Liver (tissue), 9 donors: Measurements from ENCODE around the gene ATP6V1F. TPM values are rescaled to one million over a fixed set of nuclear protein-coding genes. Genes with fewer than 3 reads are reported as not detected.

ENCODE experiments used
- DNase-seq: peaks from one replicate; pipeline ENCODE4 v3.0.0-alpha.2; 2017; ENCODE audit warnings: low spot score
- H3K27ac ChIP-seq, 2 donors: one replicate each; pipeline ENCODE4 v1.7.0; 2013; ENCODE audit warnings: inconsistent platforms in 2 of 2, low read length in 2 of 2, control low read depth in 1 of 2, low read depth in 1 of 2, mild to moderate bottlenecking in 1 of 2
- H3K27me3 ChIP-seq, 4 donors: one replicate each; pipeline versions ENCODE4 v1.6.1 to v1.7.0; 2013; ENCODE audit warnings: low read length in 3 of 4, inconsistent platforms in 1 of 4, mild to moderate bottlenecking in 1 of 4, moderate library complexity in 1 of 4; ENCODE audit not compliant: control insufficient read depth in 4 of 4, insufficient read depth in 4 of 4
- H3K36me3 ChIP-seq, 4 donors: one replicate each; pipeline versions ENCODE4 v1.6.1 to v1.7.0; 2013; ENCODE audit warnings: low read length in 3 of 4, mild to moderate bottlenecking in 3 of 4, low read depth in 1 of 4, moderate library complexity in 1 of 4; ENCODE audit not compliant: control insufficient read depth in 4 of 4, insufficient read depth in 3 of 4
- H3K4me1 ChIP-seq, 4 donors: one replicate each; pipeline versions ENCODE4 v1.6.1 to v1.7.0; 2013; ENCODE audit warnings: low read length in 3 of 4, mild to moderate bottlenecking in 3 of 4, moderate library complexity in 1 of 4; ENCODE audit not compliant: control insufficient read depth in 4 of 4, insufficient read depth in 4 of 4
- H3K4me3 ChIP-seq, 3 donors: one replicate each; pipeline versions ENCODE4 v1.6.1 to v1.7.0; 2013; ENCODE audit warnings: low read length in 3 of 3, control low read depth in 1 of 3, low read depth in 1 of 3, mild to moderate bottlenecking in 1 of 3
- H3K9ac ChIP-seq, 2 donors: one replicate each; pipeline ENCODE4 v1.7.0; 2013; ENCODE audit warnings: low read length in 2 of 2, mild to moderate bottlenecking in 2 of 2, moderate library complexity in 2 of 2, control low read depth in 1 of 2, low read depth in 1 of 2
- H3K9me3 ChIP-seq, 4 donors: one replicate each; pipeline versions ENCODE4 v1.6.1 to v1.7.0; 2013; ENCODE audit warnings: low read length in 3 of 4; ENCODE audit not compliant: control insufficient read depth in 4 of 4
- EGR1 ChIP-seq, 2 donors: IDR thresholded peaks; 2 replicates each; pipeline ENCODE4 v1.6.1; 2016 to 2018; ENCODE audit warnings: antibody characterized with exemption in 2 of 2, low read depth in 2 of 2
- FOXA1 ChIP-seq: IDR thresholded peaks from 2 replicates; pipeline ENCODE4 v1.6.1; 2016; ENCODE audit warnings: antibody characterized with exemption
- FOXA2 ChIP-seq: IDR thresholded peaks from 2 replicates; pipeline ENCODE4 v1.6.1; 2016; ENCODE audit warnings: antibody characterized with exemption
- HNF4A ChIP-seq, 2 donors: conservative IDR thresholded peaks; 2 replicates each; pipeline ENCODE4 v1.6.1; 2016; ENCODE audit warnings: antibody characterized with exemption in 2 of 2, mild to moderate bottlenecking in 2 of 2
- HNF4G ChIP-seq: IDR thresholded peaks from 2 replicates; pipeline ENCODE4 v1.6.1; 2016; ENCODE audit warnings: antibody characterized with exemption
- JUND ChIP-seq, 2 donors: IDR thresholded peaks; 2 replicates each; pipeline ENCODE4 v1.6.1; 2016; ENCODE audit warnings: antibody characterized with exemption in 2 of 2
- NR2F2 ChIP-seq: IDR thresholded peaks from 2 replicates; pipeline ENCODE4 v1.6.1; 2016; ENCODE audit warnings: antibody characterized with exemption
- RAD21 ChIP-seq, 2 donors: IDR thresholded peaks; 2 replicates each; pipeline ENCODE4 v1.6.1; 2016; ENCODE audit warnings: antibody characterized with exemption in 2 of 2, mild to moderate bottlenecking in 2 of 2
- RXRA ChIP-seq, 2 donors: IDR thresholded peaks; 2 replicates each; pipeline ENCODE4 v1.6.1; 2017 to 2018; ENCODE audit warnings: antibody characterized with exemption in 2 of 2, mild to moderate bottlenecking in 1 of 2
- SP1 ChIP-seq: IDR thresholded peaks from 2 replicates; pipeline ENCODE4 v1.6.1; 2018; ENCODE audit warnings: antibody characterized with exemption, mild to moderate bottlenecking
- TAF1 ChIP-seq: conservative IDR thresholded peaks from 2 replicates; pipeline ENCODE4 v1.6.1; 2016; ENCODE audit warnings: antibody characterized with exemption, mild to moderate bottlenecking
- YY1 ChIP-seq: IDR thresholded peaks from 2 replicates; pipeline ENCODE4 v1.6.1; 2016; ENCODE audit warnings: antibody characterized with exemption, mild to moderate bottlenecking
- WGBS: extraction: QIAGEN DNeasy Blood & Tissue Kit; methylation state at CpG from one replicate; pipeline ENCODE4 v1.1.7; 2013; 5-methylcytosine and 5-hydroxymethylcytosine counted together
- polyA plus RNA-seq, 2 donors: library from polyadenylated mRNA; stranded (reverse) in 1 of 2; unstranded in 1 of 2; fragments of 200-250 nt in 1 of 2; fragments of >200 nt in 1 of 2; fragmentation: Nextera tagmentation in 1 of 2; extraction: Ambion mirVana in 1 of 2; gene quantifications; one replicate each; pipeline versions ENCODE4 v1.2.1 to v1.2.3, GENCODE V29; 2013 to 2015
- total RNA-seq, 2 donors: library from RNA; depleted of rRNA; stranded (reverse); fragments of >200 nt; gene quantifications; one replicate each; pipeline ENCODE4 v1.2.3, GENCODE V29; 2014
- TF ChIP-seq, protein P1 (sequence below): IDR thresholded peaks from 2 replicates; pipeline ENCODE4 v1.6.1; 2016; ENCODE audit warnings: antibody characterized with exemption, mild to moderate bottlenecking
- TF ChIP-seq, protein P2 (sequence below): IDR thresholded peaks from 2 replicates; pipeline ENCODE4 v1.6.1; 2016; ENCODE audit warnings: antibody characterized with exemption
- TF ChIP-seq, protein P3 (sequence below): IDR thresholded peaks from 2 replicates; pipeline ENCODE4 v1.6.1; 2016; ENCODE audit warnings: antibody characterized with exemption
- TF ChIP-seq, protein P4 (sequence below): IDR thresholded peaks from 2 replicates; pipeline ENCODE4 v1.6.1; 2016; ENCODE audit warnings: antibody characterized with exemption
- TF ChIP-seq, protein P5 (sequence below): fragments of 150-350 bp; IDR thresholded peaks from 2 replicates; pipeline ENCODE4 v1.5.1; 2017; ENCODE audit warnings: improper control_type of control experiment, low read depth, low read length; ENCODE audit not compliant: missing input control
- donor health status: healthy.
- donor health status: healthy.
- donor health status: healthy.
- donor health status: healthy.
- donor health status: healthy.

The ATP6V1F gene
- total and polyA plus RNA-seq, 4 donors: 23.1 to 111 (median 47.1) TPM

DNA sequence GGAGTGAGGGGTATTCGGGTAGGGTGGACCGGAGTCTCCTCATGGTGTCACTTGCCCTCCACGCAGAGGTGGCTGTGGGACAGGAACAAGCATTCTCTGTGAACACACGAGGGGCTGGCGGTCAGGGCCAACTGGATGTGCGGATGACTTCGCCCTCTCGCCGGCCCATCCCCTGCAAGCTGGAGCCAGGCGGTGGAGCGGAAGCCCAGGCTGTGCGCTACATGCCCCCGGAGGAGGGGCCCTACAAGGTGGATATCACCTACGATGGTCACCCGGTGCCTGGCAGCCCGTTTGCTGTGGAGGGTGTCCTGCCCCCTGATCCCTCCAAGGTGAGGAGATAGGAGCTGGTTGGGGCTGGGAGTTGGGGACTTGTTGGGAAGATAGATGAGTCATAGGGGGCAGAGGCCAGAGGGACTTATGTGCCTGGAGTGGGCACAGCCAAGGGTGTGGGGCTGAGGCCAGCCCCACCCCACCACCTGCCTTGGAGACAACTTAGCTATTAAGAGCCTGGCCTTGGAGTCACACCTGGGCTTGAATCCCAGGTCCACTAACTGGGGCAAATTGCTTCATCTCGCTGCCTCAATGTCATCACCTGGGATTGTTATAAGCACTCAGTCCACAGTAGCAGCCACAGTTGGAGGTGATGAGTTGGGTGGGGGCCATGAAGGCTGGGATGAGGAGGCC, 18.6 kb upstream of the ATP6V1F start (continued):
- TF ChIP-seq, protein P1, sequence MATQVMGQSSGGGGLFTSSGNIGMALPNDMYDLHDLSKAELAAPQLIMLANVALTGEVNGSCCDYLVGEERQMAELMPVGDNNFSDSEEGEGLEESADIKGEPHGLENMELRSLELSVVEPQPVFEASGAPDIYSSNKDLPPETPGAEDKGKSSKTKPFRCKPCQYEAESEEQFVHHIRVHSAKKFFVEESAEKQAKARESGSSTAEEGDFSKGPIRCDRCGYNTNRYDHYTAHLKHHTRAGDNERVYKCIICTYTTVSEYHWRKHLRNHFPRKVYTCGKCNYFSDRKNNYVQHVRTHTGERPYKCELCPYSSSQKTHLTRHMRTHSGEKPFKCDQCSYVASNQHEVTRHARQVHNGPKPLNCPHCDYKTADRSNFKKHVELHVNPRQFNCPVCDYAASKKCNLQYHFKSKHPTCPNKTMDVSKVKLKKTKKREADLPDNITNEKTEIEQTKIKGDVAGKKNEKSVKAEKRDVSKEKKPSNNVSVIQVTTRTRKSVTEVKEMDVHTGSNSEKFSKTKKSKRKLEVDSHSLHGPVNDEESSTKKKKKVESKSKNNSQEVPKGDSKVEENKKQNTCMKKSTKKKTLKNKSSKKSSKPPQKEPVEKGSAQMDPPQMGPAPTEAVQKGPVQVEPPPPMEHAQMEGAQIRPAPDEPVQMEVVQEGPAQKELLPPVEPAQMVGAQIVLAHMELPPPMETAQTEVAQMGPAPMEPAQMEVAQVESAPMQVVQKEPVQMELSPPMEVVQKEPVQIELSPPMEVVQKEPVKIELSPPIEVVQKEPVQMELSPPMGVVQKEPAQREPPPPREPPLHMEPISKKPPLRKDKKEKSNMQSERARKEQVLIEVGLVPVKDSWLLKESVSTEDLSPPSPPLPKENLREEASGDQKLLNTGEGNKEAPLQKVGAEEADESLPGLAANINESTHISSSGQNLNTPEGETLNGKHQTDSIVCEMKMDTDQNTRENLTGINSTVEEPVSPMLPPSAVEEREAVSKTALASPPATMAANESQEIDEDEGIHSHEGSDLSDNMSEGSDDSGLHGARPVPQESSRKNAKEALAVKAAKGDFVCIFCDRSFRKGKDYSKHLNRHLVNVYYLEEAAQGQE: no peak
- no peak for TF ChIP-seq FOXA1
- no peak for TF ChIP-seq FOXA2
- no peak for TF ChIP-seq EGR1 (IDR thresholded peaks at IDR 0.05; ENCODE audit: low read depth in 2 of 2)

DNA sequence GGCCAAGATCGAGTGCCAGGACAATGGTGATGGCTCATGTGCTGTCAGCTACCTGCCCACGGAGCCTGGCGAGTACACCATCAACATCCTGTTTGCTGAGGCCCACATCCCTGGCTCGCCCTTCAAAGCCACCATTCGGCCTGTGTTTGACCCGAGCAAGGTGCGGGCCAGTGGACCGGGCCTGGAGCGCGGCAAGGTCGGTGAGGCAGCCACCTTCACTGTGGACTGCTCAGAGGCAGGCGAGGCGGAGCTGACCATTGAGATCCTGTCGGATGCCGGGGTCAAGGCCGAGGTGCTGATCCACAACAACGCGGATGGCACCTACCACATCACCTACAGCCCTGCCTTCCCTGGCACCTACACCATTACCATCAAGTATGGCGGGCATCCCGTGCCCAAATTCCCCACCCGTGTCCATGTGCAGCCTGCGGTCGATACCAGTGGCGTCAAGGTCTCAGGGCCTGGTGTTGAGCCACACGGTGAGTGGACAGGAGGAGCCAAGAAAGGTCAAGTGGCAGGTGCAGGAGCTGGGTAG, 17.8 kb upstream of the ATP6V1F start:
- H3K4me3 ChIP-seq: no peak overlapping the region
- no peaks in the 10 kb centered on the region for H3K36me3 ChIP-seq
- H3K9ac ChIP-seq: no peak overlapping the region
- H3K27me3 ChIP-seq: no peaks in the 10 kb centered on the region
- TF ChIP-seq RAD21 (IDR thresholded peaks at IDR 0.05): no peak
- TF ChIP-seq, protein P2, sequence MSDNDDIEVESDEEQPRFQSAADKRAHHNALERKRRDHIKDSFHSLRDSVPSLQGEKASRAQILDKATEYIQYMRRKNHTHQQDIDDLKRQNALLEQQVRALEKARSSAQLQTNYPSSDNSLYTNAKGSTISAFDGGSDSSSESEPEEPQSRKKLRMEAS: no peak
- no peak for TF ChIP-seq EGR1 (IDR thresholded peaks at IDR 0.05; ENCODE audit: low read depth in 2 of 2)
- no peak for TF ChIP-seq RXRA (IDR thresholded peaks at IDR 0.05)
- TF ChIP-seq FOXA1: no peak
- TF ChIP-seq TAF1: no peak
- TF ChIP-seq HNF4G: no peak
- no peak for TF ChIP-seq NR2F2
- no peak for TF ChIP-seq HNF4A (conservative IDR thresholded peaks at IDR 0.05)
- TF ChIP-seq SP1: no peak
- TF ChIP-seq JUND (IDR thresholded peaks at IDR 0.05): no peak
- TF ChIP-seq, protein P3, sequence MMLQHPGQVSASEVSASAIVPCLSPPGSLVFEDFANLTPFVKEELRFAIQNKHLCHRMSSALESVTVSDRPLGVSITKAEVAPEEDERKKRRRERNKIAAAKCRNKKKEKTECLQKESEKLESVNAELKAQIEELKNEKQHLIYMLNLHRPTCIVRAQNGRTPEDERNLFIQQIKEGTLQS: no peak
- no peak for TF ChIP-seq YY1
- TF ChIP-seq, protein P4, sequence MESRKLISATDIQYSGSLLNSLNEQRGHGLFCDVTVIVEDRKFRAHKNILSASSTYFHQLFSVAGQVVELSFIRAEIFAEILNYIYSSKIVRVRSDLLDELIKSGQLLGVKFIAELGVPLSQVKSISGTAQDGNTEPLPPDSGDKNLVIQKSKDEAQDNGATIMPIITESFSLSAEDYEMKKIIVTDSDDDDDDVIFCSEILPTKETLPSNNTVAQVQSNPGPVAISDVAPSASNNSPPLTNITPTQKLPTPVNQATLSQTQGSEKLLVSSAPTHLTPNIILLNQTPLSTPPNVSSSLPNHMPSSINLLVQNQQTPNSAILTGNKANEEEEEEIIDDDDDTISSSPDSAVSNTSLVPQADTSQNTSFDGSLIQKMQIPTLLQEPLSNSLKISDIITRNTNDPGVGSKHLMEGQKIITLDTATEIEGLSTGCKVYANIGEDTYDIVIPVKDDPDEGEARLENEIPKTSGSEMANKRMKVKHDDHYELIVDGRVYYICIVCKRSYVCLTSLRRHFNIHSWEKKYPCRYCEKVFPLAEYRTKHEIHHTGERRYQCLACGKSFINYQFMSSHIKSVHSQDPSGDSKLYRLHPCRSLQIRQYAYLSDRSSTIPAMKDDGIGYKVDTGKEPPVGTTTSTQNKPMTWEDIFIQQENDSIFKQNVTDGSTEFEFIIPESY: no peak
- TF ChIP-seq, protein P5, sequence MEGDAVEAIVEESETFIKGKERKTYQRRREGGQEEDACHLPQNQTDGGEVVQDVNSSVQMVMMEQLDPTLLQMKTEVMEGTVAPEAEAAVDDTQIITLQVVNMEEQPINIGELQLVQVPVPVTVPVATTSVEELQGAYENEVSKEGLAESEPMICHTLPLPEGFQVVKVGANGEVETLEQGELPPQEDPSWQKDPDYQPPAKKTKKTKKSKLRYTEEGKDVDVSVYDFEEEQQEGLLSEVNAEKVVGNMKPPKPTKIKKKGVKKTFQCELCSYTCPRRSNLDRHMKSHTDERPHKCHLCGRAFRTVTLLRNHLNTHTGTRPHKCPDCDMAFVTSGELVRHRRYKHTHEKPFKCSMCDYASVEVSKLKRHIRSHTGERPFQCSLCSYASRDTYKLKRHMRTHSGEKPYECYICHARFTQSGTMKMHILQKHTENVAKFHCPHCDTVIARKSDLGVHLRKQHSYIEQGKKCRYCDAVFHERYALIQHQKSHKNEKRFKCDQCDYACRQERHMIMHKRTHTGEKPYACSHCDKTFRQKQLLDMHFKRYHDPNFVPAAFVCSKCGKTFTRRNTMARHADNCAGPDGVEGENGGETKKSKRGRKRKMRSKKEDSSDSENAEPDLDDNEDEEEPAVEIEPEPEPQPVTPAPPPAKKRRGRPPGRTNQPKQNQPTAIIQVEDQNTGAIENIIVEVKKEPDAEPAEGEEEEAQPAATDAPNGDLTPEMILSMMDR: no peak
- TF ChIP-seq FOXA2: no peak
- no peaks in the 10 kb centered on the region for H3K4me1 ChIP-seq
- no peaks in the 10 kb centered on the region for H3K9me3 ChIP-seq
- WGBS: 94% methylated on average over 25 of the region's 25 CpGs
- DNase-seq: no peak
- no peak overlapping the region for H3K27ac ChIP-seq
